NT2/D1 (cell line): ENCODE measurements around the gene RAD52.

Source experiments
- SUZ12 ChIP-seq: IDR thresholded peaks from 2 replicates; pipeline ENCODE4 v1.6.1; 2011; ENCODE audit not compliant: insufficient read length, insufficient read depth; ENCODE audit errors: extremely low read depth
- YY1 ChIP-seq: IDR thresholded peaks from 2 replicates; pipeline ENCODE4 v1.6.1; 2011; ENCODE audit not compliant: insufficient read length, insufficient read depth
- ZNF274 ChIP-seq: IDR thresholded peaks from 2 replicates; pipeline ENCODE4 v1.6.1; 2011; ENCODE audit warnings: mild to moderate bottlenecking, low read depth, low read length

GRCh38 chr12:991350-992333 lies 42.1 kb upstream of the RAD52 start:
- TF ChIP-seq SUZ12 (no peak), ZNF274 (no peak), YY1 (no peak)
